Endothelial cell of umbilical vein (primary cell): Measurements from ENCODE around the gene STK38L. TPM values are rescaled to one million over a fixed set of nuclear protein-coding genes. Genes with fewer than 3 reads are reported as not detected.

Experiments used
- BruUV-seq: library from RNA; stranded (reverse); fragments of 400-500 nt; replicated peaks from 2 replicates; lab custom pipeline; 2021; lab: Mats Ljungman, UMichigan
- CTCF ChIA-PET: fragments of 300-600, 350-600 bp; sonication (Branson Sonifier 250); formaldehyde crosslinking; loops from one replicate; lab custom pipeline; 2021; ENCODE audit warnings: antibody characterized with exemption, inconsistent platforms; lab: Charles Lee
- POLR2A ChIA-PET: fragments of 300-600, 350-600 bp; sonication (Branson Sonifier 250); formaldehyde crosslinking; loops from one replicate; lab custom pipeline; 2021; ENCODE audit warnings: antibody characterized with exemption, inconsistent platforms; lab: Charles Lee
- DNase-seq: peaks from one replicate; pipeline ENCODE4 v3.0.0-alpha.2; 2011; ENCODE audit warnings: low read depth, low spot score
- FAIRE-seq: peaks from 2 replicates; lab custom pipeline; 2011; peaks lifted over from hg19 to GRCh38; lab: Jason Lieb, UNC
- H2AFZ ChIP-seq: 2 replicates; pipeline ENCODE4 v1.6.0; 2012; ENCODE audit warnings: low read depth, low read length, control low read depth, inconsistent platforms
- H3K27ac ChIP-seq: 2 replicates; pipeline ENCODE4 v1.5.1; 2011; ENCODE audit warnings: low read depth, mild to moderate bottlenecking, control low read depth, low read length, moderate library complexity; ENCODE audit not compliant: insufficient read depth
- H3K27me3 ChIP-seq, 2 experiments: 2 replicates each; pipeline versions ENCODE4 v1.6.0 to v1.6.1; 2011; ENCODE audit warnings: low read length in 2 of 2, mixed read lengths in 1 of 2; ENCODE audit not compliant: control insufficient read depth in 2 of 2, insufficient read depth in 2 of 2
- H3K36me3 ChIP-seq, 2 experiments: 2 replicates in 1 of 2; 3 replicates in 1 of 2; pipeline ENCODE4 v1.5.1; 2011; ENCODE audit warnings: low read length in 2 of 2, mild to moderate bottlenecking in 1 of 2, moderate library complexity in 1 of 2; ENCODE audit not compliant: control insufficient read depth in 2 of 2, insufficient read depth in 2 of 2; ENCODE audit errors: extremely low read depth in 1 of 2
- H3K4me1 ChIP-seq: 3 replicates; pipeline ENCODE4 v1.5.1; 2011; ENCODE audit warnings: mild to moderate bottlenecking, low read length; ENCODE audit not compliant: control insufficient read depth, insufficient read depth; ENCODE audit errors: extremely low read depth
- H3K4me2 ChIP-seq: 2 replicates; pipeline ENCODE4 v1.6.1; 2011; ENCODE audit warnings: low read length, control low read depth, mixed read lengths; ENCODE audit not compliant: insufficient read depth
- H3K4me3 ChIP-seq, 3 experiments: fragments of 200-600 bp in 1 of 3; sonication (generic), shearing (Covaris generic) in 1 of 3; replicated peaks in 1 of 3; 2 replicates each; pipeline ENCODE4 v1.5.1; 2011 to 2016; ENCODE audit warnings: control low read depth in 3 of 3, low read length in 3 of 3, mild to moderate bottlenecking in 2 of 3, inconsistent platforms in 1 of 3, low read depth in 1 of 3, moderate library complexity in 1 of 3; ENCODE audit not compliant: insufficient read depth in 1 of 3
- H3K79me2 ChIP-seq: 2 replicates; pipeline ENCODE4 v1.6.0; 2012; ENCODE audit warnings: low read length, inconsistent platforms; ENCODE audit not compliant: control insufficient read depth, insufficient read depth
- H3K9ac ChIP-seq: replicated peaks from 2 replicates; pipeline ENCODE3; 2011; ENCODE audit warnings: low read length, control low read depth; ENCODE audit not compliant: insufficient read depth; ENCODE audit errors: extremely low read depth
- H3K9me1 ChIP-seq: replicated peaks from 3 replicates; pipeline ENCODE4 v1.6.0; 2011; ENCODE audit warnings: mild to moderate bottlenecking, low read length; ENCODE audit not compliant: control insufficient read depth, insufficient read depth; ENCODE audit errors: extremely low read depth
- H3K9me3 ChIP-seq: replicated peaks from 2 replicates; pipeline ENCODE4 v1.5.1; 2012; ENCODE audit warnings: low read length, inconsistent platforms; ENCODE audit not compliant: control insufficient read depth, insufficient read depth
- H4K20me1 ChIP-seq: replicated peaks from 2 replicates; pipeline ENCODE3; 2011; ENCODE audit warnings: mild to moderate bottlenecking, low read length; ENCODE audit not compliant: control insufficient read depth, insufficient read depth; ENCODE audit errors: extremely low read depth
- EZH2 ChIP-seq: IDR thresholded peaks from 2 replicates; pipeline ENCODE4 v1.6.1; 2012; ENCODE audit warnings: borderline replicate concordance, low read depth, mild to moderate bottlenecking, moderate library complexity, low read length, inconsistent platforms; ENCODE audit not compliant: severe bottlenecking
- FOS ChIP-seq: IDR thresholded peaks from 2 replicates; pipeline ENCODE4 v1.6.1; 2011; ENCODE audit warnings: mild to moderate bottlenecking, low read length, moderate library complexity, borderline replicate concordance; ENCODE audit not compliant: insufficient read depth
- GATA2 ChIP-seq: IDR thresholded peaks from 2 replicates; pipeline ENCODE4 v1.7.0; 2011; ENCODE audit warnings: low read depth, mild to moderate bottlenecking, moderate library complexity, mixed read lengths, low read length; ENCODE audit not compliant: insufficient read length, insufficient read depth
- JUN ChIP-seq: IDR thresholded peaks from 2 replicates; pipeline ENCODE4 v1.6.1; 2011; ENCODE audit warnings: borderline replicate concordance, low read depth; ENCODE audit not compliant: insufficient read length, insufficient read depth
- MYC ChIP-seq: IDR thresholded peaks from one replicate; pipeline ENCODE4 v1.6.1; 2011; ENCODE audit warnings: mild to moderate bottlenecking, low read depth, low read length
- POLR2A ChIP-seq: IDR thresholded peaks from 2 replicates; pipeline ENCODE4 v1.6.1; 2012; ENCODE audit warnings: low read depth, mild to moderate bottlenecking, control low read depth, low read length
- POLR2AphosphoS5 ChIP-seq: IDR thresholded peaks from 2 replicates; pipeline ENCODE4 v1.6.1; 2012; ENCODE audit warnings: low read depth, mild to moderate bottlenecking, control low read depth, low read length, moderate library complexity; ENCODE audit not compliant: insufficient read depth
- dilution Hi-C: fragments of 300-500 bp; cut with MboI; formaldehyde crosslinking; loops from one replicate; pipeline ENCODE4 v1.15.0; 2019; ENCODE audit warnings: low sequenced_read_pairs; ENCODE audit not compliant: extremely low pct_ligation_motif_present
- intact Hi-C: fragments of 100-400 bp; cut with micrococcal nuclease; formaldehyde crosslinking; loops from one replicate; pipeline ENCODE4 v1.10.0; 2022
- polyA plus RNA-seq, 4 experiments: library from polyadenylated mRNA; depleted of rRNA in 3 of 4; stranded (reverse) in 3 of 4; unstranded in 1 of 4; fragments of >200 nt; gene quantifications; 2 replicates each; pipeline versions ENCODE4 v1.2.1 to v1.2.3, GENCODE V29; 2011 to 2012; ENCODE audit warnings: missing spikeins in 1 of 4
- total RNA-seq: library from RNA; stranded (reverse); gene quantifications from 2 replicates; pipeline ENCODE4 v1.2.3, GENCODE V29; 2021
- TF ChIP-seq, protein P1 (sequence below): IDR thresholded peaks from 2 replicates; pipeline ENCODE4 v1.6.1; 2011; ENCODE audit not compliant: insufficient read depth, insufficient read length
- TF ChIP-seq, protein P2 (sequence below), 2 donors: IDR thresholded peaks; 1 replicate in 1 of 2; 2 replicates in 1 of 2; pipeline ENCODE4 v1.5.1; 2011; ENCODE audit warnings: low read length in 2 of 2, mild to moderate bottlenecking in 2 of 2, moderate library complexity in 2 of 2, control low read depth in 1 of 2, inconsistent platforms in 1 of 2, low read depth in 1 of 2; ENCODE audit not compliant: insufficient read depth in 1 of 2; ENCODE audit errors: extremely low read depth in 1 of 2

The STK38L gene
- total and polyA plus RNA-seq, 2 donors (not counting 3 experiments of a cell fraction or from before 2014, with no cell fraction given): 14.7 to 58.4 TPM

DNA sequence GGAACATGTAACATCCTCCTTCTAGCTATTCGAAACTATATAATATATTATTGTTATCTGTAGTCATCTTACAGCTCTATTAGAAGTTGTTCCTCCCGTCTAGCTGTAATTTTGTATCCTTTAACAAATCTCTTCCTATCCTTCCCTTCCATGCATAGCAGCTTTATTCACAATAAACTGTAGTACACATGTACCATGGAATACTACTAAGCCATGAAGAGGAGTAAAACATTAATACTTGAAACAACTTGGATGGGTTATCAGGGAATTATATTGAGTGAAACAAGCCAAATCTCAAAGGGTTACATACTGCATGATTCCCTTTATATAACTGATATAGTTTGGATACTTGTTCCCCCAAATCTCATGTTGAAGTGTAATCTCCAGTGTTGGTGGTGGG, 33.9 kb upstream of the STK38L start:
- no peak overlapping the region for H3K4me2 ChIP-seq
- intact Hi-C loops: no loop called here
- H3K36me3 ChIP-seq: no peaks in the 10 kb centered on the region
- no peaks in the 10 kb centered on the region for H3K4me1 ChIP-seq
- no peaks in the 10 kb centered on the region for H3K9me1 ChIP-seq
- no TSS peak for BruUV-seq
- dilution Hi-C loops: no loop called here
- POLR2A ChIA-PET: no interaction called here
- no peak for TF ChIP-seq MYC
- no peak for TF ChIP-seq FOS
- no peak for TF ChIP-seq POLR2A
- TF ChIP-seq POLR2AphosphoS5: no peak
- TF ChIP-seq GATA2: no peak
- TF ChIP-seq, protein P1, sequence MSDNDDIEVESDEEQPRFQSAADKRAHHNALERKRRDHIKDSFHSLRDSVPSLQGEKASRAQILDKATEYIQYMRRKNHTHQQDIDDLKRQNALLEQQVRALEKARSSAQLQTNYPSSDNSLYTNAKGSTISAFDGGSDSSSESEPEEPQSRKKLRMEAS: no peak
- TF ChIP-seq JUN: no peak
- TF ChIP-seq EZH2: no peak
- TF ChIP-seq, protein P2, sequence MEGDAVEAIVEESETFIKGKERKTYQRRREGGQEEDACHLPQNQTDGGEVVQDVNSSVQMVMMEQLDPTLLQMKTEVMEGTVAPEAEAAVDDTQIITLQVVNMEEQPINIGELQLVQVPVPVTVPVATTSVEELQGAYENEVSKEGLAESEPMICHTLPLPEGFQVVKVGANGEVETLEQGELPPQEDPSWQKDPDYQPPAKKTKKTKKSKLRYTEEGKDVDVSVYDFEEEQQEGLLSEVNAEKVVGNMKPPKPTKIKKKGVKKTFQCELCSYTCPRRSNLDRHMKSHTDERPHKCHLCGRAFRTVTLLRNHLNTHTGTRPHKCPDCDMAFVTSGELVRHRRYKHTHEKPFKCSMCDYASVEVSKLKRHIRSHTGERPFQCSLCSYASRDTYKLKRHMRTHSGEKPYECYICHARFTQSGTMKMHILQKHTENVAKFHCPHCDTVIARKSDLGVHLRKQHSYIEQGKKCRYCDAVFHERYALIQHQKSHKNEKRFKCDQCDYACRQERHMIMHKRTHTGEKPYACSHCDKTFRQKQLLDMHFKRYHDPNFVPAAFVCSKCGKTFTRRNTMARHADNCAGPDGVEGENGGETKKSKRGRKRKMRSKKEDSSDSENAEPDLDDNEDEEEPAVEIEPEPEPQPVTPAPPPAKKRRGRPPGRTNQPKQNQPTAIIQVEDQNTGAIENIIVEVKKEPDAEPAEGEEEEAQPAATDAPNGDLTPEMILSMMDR (IDR thresholded peaks at IDR 0.05; ENCODE audit: extremely low read depth in 1 of 2, insufficient read depth in 1 of 2, low read depth in 1 of 2, low read length in 2 of 2): no peak
- no peak overlapping the region for H2AFZ ChIP-seq
- no peaks in the 10 kb centered on the region for H3K27me3 ChIP-seq
- H4K20me1 ChIP-seq: no peaks in the 10 kb centered on the region
- CTCF ChIA-PET: no interaction called here
- H3K79me2 ChIP-seq: no peaks in the 10 kb centered on the region
- no peak for FAIRE-seq
- no peak for DNase-seq
- H3K9me3 ChIP-seq: no peaks in the 10 kb centered on the region
- no peak overlapping the region for H3K27ac ChIP-seq
- no peak overlapping the region for H3K4me3 ChIP-seq
- H3K9ac ChIP-seq: no peak overlapping the region
